A549 (cell line): Measurements from ENCODE around the gene CSTPP1. TPM values are rescaled to one million over a fixed set of nuclear protein-coding genes. Genes with fewer than 3 reads are reported as not detected.

Source experiments
- ATAC-seq, 2 experiments: fragments of 200-7000 bp in 1 of 2; fragments of >200 bp in 1 of 2; cut with Nextera tagmentation in 1 of 2; cut with Tn5 transposase in 1 of 2; 3 replicates each; pipeline versions ENCODE4 v1.8.0 to v1.9.1; 2018 to 2020; ENCODE audit warnings: mild to moderate bottlenecking in 1 of 2, moderate library complexity in 1 of 2
- CTCF ChIA-PET: fragments of 300-600 bp; sonication (Branson Sonifier 250); formaldehyde crosslinking; extraction: SDS; loops from one replicate; lab custom pipeline; 2021; ENCODE audit warnings: antibody characterized with exemption, inconsistent platforms; lab: Yijun Ruan, JAX
- POLR2A ChIA-PET: fragments of 350-600 bp; formaldehyde crosslinking; extraction: SDS; loops from one replicate; lab custom pipeline; 2021; ENCODE audit warnings: antibody characterized with exemption, inconsistent platforms; lab: Yijun Ruan, JAX
- DNase-seq, 2 experiments: peaks; one replicate each; pipeline versions ENCODE4 v3.0.0 to v3.0.0-alpha.2; 2011 to 2016; ENCODE audit warnings: low read depth in 1 of 2, low spot score in 1 of 2
- FAIRE-seq: peaks from 2 replicates; lab custom pipeline; 2011; peaks lifted over from hg19 to GRCh38; lab: Jason Lieb, UNC
- H3K27ac ChIP-seq, 2 experiments: fragments of >200 bp; sonication (Bioruptor Twin); formaldehyde crosslinking; 3 replicates each; pipeline ENCODE4 v1.5.1; 2016 to 2017
- H3K4me1 ChIP-seq: fragments of >200 bp; sonication (Bioruptor Twin); formaldehyde crosslinking; 3 replicates; pipeline ENCODE4 v1.6.1; 2016
- H3K4me2 ChIP-seq: fragments of >200 bp; sonication (Bioruptor Twin); formaldehyde crosslinking; 3 replicates; pipeline ENCODE4 v1.6.1; 2016
- H3K4me3 ChIP-seq: fragments of >200 bp; sonication (Bioruptor Twin); formaldehyde crosslinking; 3 replicates; pipeline ENCODE4 v1.5.1; 2016
- H3K9me3 ChIP-seq: fragments of >200 bp; sonication (Bioruptor Twin); formaldehyde crosslinking; 3 replicates; pipeline ENCODE4 v1.6.1; 2016
- BCL3 ChIP-seq: fragments of >200 bp; sonication (Bioruptor Twin); formaldehyde crosslinking; IDR thresholded peaks from 3 replicates; pipeline ENCODE4 v1.6.1; 2016
- BHLHE40 ChIP-seq: IDR thresholded peaks from 2 replicates; pipeline ENCODE4 v1.6.1; 2012; ENCODE audit warnings: low read depth, low read length, inconsistent platforms
- CBX8 ChIP-seq: fragments of 200-600 bp; sonication (generic); IDR thresholded peaks from 2 replicates; pipeline ENCODE4 v1.6.1; 2016
- CEBPB ChIP-seq, 2 experiments: fragments of >200 bp in 1 of 2; sonication (Bioruptor Twin) in 1 of 2; formaldehyde crosslinking in 1 of 2; IDR thresholded peaks; 2 replicates each; pipeline ENCODE4 v1.6.1; 2012 to 2016
- CTCF ChIP-seq: fragments of >200 bp; sonication (Bioruptor Twin); formaldehyde crosslinking; IDR thresholded peaks from 3 replicates; pipeline ENCODE4 v1.5.1; 2016
- EHF ChIP-seq: fragments of 250-450 bp; sonication (Bioruptor Pico); IDR thresholded peaks from 2 replicates; pipeline ENCODE4 v1.5.0; 2020; ENCODE audit warnings: mild to moderate bottlenecking
- EHMT2 ChIP-seq: fragments of 200-600 bp; sonication (generic); IDR thresholded peaks from 2 replicates; pipeline ENCODE4 v1.6.1; 2016; ENCODE audit warnings: antibody characterized with exemption, low read depth, mild to moderate bottlenecking, moderate library complexity
- FOSB ChIP-seq: fragments of 250-450 bp; sonication (Bioruptor Pico); IDR thresholded peaks from 2 replicates; pipeline ENCODE4 v1.5.0; 2020; ENCODE audit warnings: mild to moderate bottlenecking, moderate library complexity
- FOSL2 ChIP-seq, 2 experiments: fragments of 450-650 bp in 1 of 2; fragments of >200 bp in 1 of 2; sonication (Bioruptor Twin) in 1 of 2; formaldehyde crosslinking; IDR thresholded peaks; 2 replicates each; pipeline versions ENCODE4 v1.5.0 to v1.6.1; 2016 to 2020; ENCODE audit warnings: mild to moderate bottlenecking in 1 of 2, moderate library complexity in 1 of 2
- FOXS1 ChIP-seq: fragments of 250-450 bp; sonication (Bioruptor Pico); IDR thresholded peaks from 2 replicates; pipeline ENCODE4 v1.5.0; 2020; ENCODE audit warnings: mild to moderate bottlenecking, moderate library complexity
- GATA3 ChIP-seq: IDR thresholded peaks from 2 replicates; pipeline ENCODE4 v1.6.1; 2012; ENCODE audit warnings: borderline replicate concordance
- HOXB13 ChIP-seq: fragments of 250-450 bp; sonication (Bioruptor Pico); IDR thresholded peaks from 2 replicates; pipeline ENCODE4 v1.5.0; 2020; ENCODE audit warnings: low read depth, mild to moderate bottlenecking, moderate library complexity
- JUNB ChIP-seq: fragments of >200 bp; sonication (Bioruptor Twin); formaldehyde crosslinking; IDR thresholded peaks from 2 replicates; pipeline ENCODE4 v1.6.1; 2016
- MAFK ChIP-seq: fragments of 450-650 bp; IDR thresholded peaks from 2 replicates; pipeline ENCODE4 v1.6.1; 2014; ENCODE audit not compliant: partially characterized antibody
- MAX ChIP-seq: IDR thresholded peaks from 2 replicates; pipeline ENCODE4 v1.6.1; 2012
- MAZ ChIP-seq: fragments of 150-350 bp; IDR thresholded peaks from 2 replicates; pipeline ENCODE4 v1.6.1; 2014; ENCODE audit warnings: antibody characterized with exemption, low read depth, low read length, borderline replicate concordance
- MYC ChIP-seq: IDR thresholded peaks from 2 replicates; pipeline ENCODE4 v1.6.1; 2012; ENCODE audit warnings: mild to moderate bottlenecking, inconsistent platforms, low read length, improper control_type of control experiment, borderline replicate concordance
- PBX3 ChIP-seq: IDR thresholded peaks from 2 replicates; pipeline ENCODE4 v1.6.1; 2012
- POLR2A ChIP-seq: IDR thresholded peaks from 2 replicates; pipeline ENCODE4 v1.6.1; 2012; ENCODE audit warnings: mild to moderate bottlenecking, low read length
- RFX5 ChIP-seq: fragments of 450-650 bp; IDR thresholded peaks from 2 replicates; pipeline ENCODE4 v1.7.1; 2014; ENCODE audit warnings: antibody characterized with exemption, mild to moderate bottlenecking, moderate library complexity
- SMC3 ChIP-seq: fragments of >200 bp; sonication (Bioruptor Twin); formaldehyde crosslinking; IDR thresholded peaks from 3 replicates; pipeline ENCODE4 v1.6.1; 2018; ENCODE audit warnings: inconsistent platforms
- TFCP2L1 ChIP-seq: fragments of 250-450 bp; sonication (Bioruptor Pico); IDR thresholded peaks from 2 replicates; pipeline ENCODE4 v1.5.0; 2021; ENCODE audit warnings: mild to moderate bottlenecking
- ZFP36 ChIP-seq: fragments of 450-650 bp; IDR thresholded peaks from 2 replicates; pipeline ENCODE4 v1.6.1; 2014; ENCODE audit warnings: borderline replicate concordance; ENCODE audit not compliant: partially characterized antibody
- ZNF302 ChIP-seq: fragments of 250-450 bp; sonication (Bioruptor Pico); IDR thresholded peaks from 2 replicates; pipeline ENCODE4 v1.9.0; 2021; ENCODE audit warnings: inconsistent platforms, mild to moderate bottlenecking, moderate library complexity
- ZSCAN20 ChIP-seq: fragments of 250-450 bp; sonication (Bioruptor Pico); IDR thresholded peaks from 2 replicates; pipeline ENCODE4 v1.8.0; 2022; ENCODE audit warnings: mild to moderate bottlenecking, moderate library complexity
- WGBS: methylation state at CpG from one replicate; pipeline ENCODE4 v1.1.6; 2017; ENCODE audit errors: missing lambda C conversion rate; 5-methylcytosine and 5-hydroxymethylcytosine counted together
- polyA plus RNA-seq, 4 experiments: library from polyadenylated mRNA; depleted of rRNA in 3 of 4; stranded (reverse); fragments of >200 nt; fragmentation: RNase III in 1 of 4; extraction: RNeasy Plus Mini Kit Qiagen cat#74134 plus additional on column Dnase treatment in 1 of 4; gene quantifications; 2 replicates in 3 of 4; 3 replicates in 1 of 4; pipeline ENCODE4 v1.2.3, GENCODE V29; 2011 to 2017

Gene CSTPP1
- polyA plus RNA-seq, 2 of the 4 experiments (the other 2 are of a cell fraction) = 31.5 to 34.5 TPM

GRCh38 chr11:46977038-46977813 is 40.7 kb downstream of the CSTPP1 start:
- H3K27ac ChIP-seq = peak overlapping the region; percentile 1 to 53; a peak in 2 of 6 replicates
- H3K4me3 ChIP-seq = no peak overlapping the region
- POLR2A ChIA-PET = no interaction called here
- WGBS = 87% methylated on average over 7 of the region's 7 CpGs
- ATAC-seq (peak in 1 of 2 experiments; percentile 45; a peak in 1 of 6 replicates), FAIRE-seq (no peak), DNase-seq (no peak)
- CTCF ChIA-PET = interaction anchor here (0.9 kb wide), 1 partner anchor 176 kb away, joined by 4 read pairs; no protein-coding TSS in a partner anchor
- H3K4me2 ChIP-seq = peak overlapping the region; percentile 68
- TF ChIP-seq MAFK (no peak), BHLHE40 (no peak), MAX (no peak), JUNB (no peak), FOSB (CRISPR knock-in tag) (no peak), CBX8 (no peak), ZSCAN20 (no peak), PBX3 (no peak), BCL3 (no peak), FOXS1 (no peak), POLR2A (no peak), SMC3 (no peak), MAZ (no peak), TFCP2L1 (CRISPR knock-in tag) (no peak)
- peaks cover 24% of the 10 kb centered on the region for H3K4me1 ChIP-seq
- no peaks in the 10 kb centered on the region for H3K9me3 ChIP-seq

- 36% methylated on average over 1 of the region's 1 CpG for WGBS
- Histone ChIP-seq H3K4me1 (peaks cover 27% of the 10 kb centered on the region), H3K27ac (peak overlapping the region; percentile 22 to 55; a peak in 2 of 6 replicates), H3K4me2 (peak overlapping the region; percentile 68), H3K4me3 (no peak overlapping the region), H3K9me3 (no peaks in the 10 kb centered on the region)
- FAIRE-seq (peak; percentile 94), DNase-seq (peak; percentile 18 to 53), ATAC-seq (peak; percentile 71 to 86; a peak in 5 of 6 replicates)
- ChIA-PET POLR2A (no interaction called here), CTCF (no interaction called here)
- TF ChIP-seq ZNF302 (no peak), EHMT2 (no peak), EHF (no peak), CEBPB (IDR thresholded peaks at IDR 0.05) (0 out of 4 replicates have a peak, but pooled peaks of 1 of the 2 experiments have one; percentile 13), GATA3 (peak; percentile 72), ZSCAN20 (no peak), FOSL2 (IDR thresholded peaks at IDR 0.05) (peak; percentile 20; the same call in 1 of the 2 replicates), FOSL2 (CRISPR knock-in tag; IDR thresholded peaks at IDR 0.05) (peak; percentile 69), JUNB (peak; percentile 36), HOXB13 (CRISPR knock-in tag) (no peak), RFX5 (no peak)
Observed at GRCh38 chr11:46978005-46978491, 41.5 kb downstream of the CSTPP1 start.

GRCh38 chr11:46979358-46979757 is 42.8 kb downstream of the CSTPP1 start:
- ChIA-PET POLR2A (no interaction called here), CTCF (no interaction called here)
- 82% methylated on average over 5 of the region's 5 CpGs for WGBS

More at GRCh38 chr11:46979358-46979757, 42.8 kb downstream of the CSTPP1 start:
- Histone ChIP-seq H3K27ac (no peak overlapping the region; a peak in 1 of 6 replicates), H3K4me1 (peaks cover 33% of the 10 kb centered on the region), H3K9me3 (no peaks in the 10 kb centered on the region), H3K4me3 (no peak overlapping the region), H3K4me2 (no peak overlapping the region)
- ATAC-seq (no peak), FAIRE-seq (no peak), DNase-seq (no peak)
- TF ChIP-seq ZFP36 (no peak), CTCF (no peak), MYC (no peak), SMC3 (no peak)
